Kasumi-1 (cell line): Measurements from ENCODE around the gene JAZF1.

Experiments
- DNase-seq, 2 experiments: peaks; one replicate each; lab custom pipeline; 2025; lab: John Stamatoyannopoulos, UW

Gene JAZF1

DNA sequence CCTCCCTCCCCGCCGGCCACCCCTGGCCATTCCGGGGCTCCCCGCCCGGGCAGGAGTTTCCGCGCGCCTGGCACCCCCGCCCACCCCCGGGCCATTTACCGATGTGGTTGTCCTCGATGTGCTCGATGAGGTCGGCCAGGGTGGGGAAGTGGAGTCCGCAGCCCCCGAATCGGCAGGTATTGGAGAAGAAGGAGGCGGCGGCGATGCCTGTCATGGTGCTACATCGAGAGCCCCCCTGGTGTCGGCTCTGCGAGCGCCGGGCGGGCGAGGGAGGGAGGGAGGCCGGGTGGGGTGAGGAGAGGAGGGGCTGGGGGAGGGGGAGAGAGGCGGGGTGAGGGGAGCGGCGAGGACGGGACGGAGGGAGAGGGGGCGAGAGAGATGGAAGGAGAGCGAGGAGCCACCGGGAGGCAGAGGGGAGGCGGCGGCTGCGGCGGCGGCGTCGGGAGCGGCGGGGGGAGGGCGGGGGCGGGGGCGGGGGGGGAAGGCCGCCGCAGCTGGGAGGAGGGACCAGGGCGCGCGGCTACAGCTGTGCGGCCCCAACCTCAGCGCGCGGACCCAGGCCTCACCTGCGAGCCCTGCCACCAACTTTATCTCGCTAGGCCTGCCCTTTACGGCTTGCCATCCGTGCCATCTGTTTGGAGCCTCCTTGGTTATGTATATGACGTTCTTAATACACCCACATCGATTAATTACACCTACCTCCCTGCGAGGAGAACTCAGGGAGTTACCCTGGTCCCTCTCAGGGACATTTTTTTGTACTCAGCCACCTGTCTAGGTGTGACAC lies at the start of gene JAZF1:
TSS of gene JAZF1 (minus strand) at position 432 of the 784 bp plus-strand sequence.
- DNase-seq: no peak

DNA sequence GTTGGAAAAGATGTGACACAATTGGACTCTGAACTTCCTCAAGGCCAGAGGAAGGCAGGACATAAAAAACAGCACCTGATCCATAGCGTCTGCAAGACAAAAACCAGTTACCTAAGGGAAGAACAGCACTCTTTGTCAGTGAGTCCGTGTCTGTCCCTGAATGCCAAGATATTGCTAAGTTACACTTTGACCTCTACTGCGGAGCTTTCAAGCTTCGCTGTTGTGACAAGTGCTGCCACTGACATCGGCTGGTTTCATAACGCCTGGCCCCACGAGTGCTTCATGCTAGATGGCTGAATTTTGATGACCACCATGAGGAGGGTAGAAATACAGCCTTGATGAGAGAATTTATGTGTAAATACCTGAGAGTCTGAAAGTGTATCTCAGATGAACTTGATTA lies 49.7 kb upstream of the JAZF1 start:
- DNase-seq: no peak

DNA sequence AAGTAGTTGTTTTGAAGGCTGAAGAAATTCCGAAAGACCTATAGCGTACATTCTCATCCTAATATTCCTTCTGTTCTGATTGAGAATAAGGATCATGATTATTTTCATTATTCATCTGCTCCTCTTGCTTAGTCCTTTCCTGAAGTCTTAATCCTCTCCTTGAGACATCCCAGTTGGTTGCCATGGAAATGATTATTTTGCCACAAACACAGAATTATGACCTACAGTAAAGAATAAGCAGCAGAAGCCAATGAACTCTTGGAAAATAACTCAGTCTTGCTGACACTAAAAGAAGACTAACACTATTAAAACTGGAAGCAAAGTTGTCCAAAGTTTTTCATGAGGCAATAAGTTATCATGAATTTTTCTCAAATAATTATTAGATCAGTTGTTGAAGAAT lies 47.8 kb upstream of the JAZF1 start:
- DNase-seq: no peak

GRCh38 chr7:28226003-28226402 lies 45.4 kb upstream of the JAZF1 start:
- DNase-seq: no peak

GRCh38 chr7:28225576-28225975 lies 45.0 kb upstream of the JAZF1 start:
- no peak for DNase-seq

- DNase-seq: no peak
Measured at GRCh38 chr7:28224675-28225074, 44.1 kb upstream of the JAZF1 start.

DNA sequence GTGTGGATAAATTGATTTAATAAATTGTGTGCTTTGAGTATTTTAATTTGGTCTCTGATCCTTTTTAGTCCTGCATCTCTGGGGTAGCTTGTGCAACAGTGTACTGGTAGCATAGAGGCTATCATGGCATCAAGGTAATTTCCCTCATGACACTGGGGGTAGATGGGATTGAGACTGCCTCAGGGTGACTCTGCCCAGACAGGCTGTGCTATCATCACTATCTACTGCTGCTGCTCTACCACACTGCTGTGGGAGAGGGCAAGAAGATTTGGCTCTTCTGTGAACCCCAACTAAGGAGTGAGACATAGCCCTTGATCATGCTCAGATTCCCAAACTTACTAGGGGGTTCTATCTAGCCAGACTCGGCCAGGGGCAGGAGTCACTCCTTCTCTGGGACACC lies 43.6 kb upstream of the JAZF1 start:
- no peak for DNase-seq

- no peak for DNase-seq
Measured at GRCh38 chr7:28222636-28223035, 42.0 kb upstream of the JAZF1 start.

GRCh38 chr7:28219793-28220192 lies 39.2 kb upstream of the JAZF1 start:
- DNase-seq: no peak

GRCh38 chr7:28217143-28217542 lies 36.5 kb upstream of the JAZF1 start:
- DNase-seq: no peak

DNA sequence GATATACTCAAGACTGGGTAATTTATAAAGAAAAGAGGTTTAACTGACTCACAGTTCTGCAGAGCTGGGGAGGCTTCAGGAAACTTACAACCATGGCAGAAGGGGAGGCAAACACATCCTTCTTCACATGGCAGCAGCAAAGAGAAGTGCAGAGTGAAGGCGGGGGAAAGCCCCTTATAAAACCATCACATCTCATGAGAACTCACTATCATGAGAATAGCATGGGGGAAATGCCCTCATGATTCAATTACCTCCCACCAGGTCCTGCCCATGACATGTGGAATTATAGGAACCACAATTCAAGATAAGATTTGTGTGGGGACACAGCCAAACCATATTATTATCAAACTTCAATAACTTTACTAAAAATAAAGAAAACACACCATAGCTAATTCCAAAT lies 30.4 kb upstream of the JAZF1 start:
- no peak for DNase-seq

DNA sequence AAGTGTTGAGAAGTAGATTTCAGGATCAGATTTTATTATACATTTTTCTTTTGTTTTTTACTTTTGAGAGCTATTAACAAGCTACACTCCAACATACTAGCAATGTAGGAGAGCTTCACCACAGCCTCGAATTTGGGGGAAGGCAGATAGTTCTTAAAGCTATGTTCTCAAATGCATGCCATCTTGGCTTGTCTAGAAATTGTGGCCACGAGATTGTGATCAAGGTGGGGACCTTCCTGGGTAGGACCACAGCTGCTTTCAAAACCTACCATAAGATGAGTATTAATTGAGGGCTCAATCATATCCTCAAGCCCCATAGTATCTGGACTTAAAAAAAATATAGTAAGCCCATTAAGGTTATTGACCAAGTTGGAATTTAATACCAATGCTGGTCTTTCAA lies 27.9 kb upstream of the JAZF1 start:
- DNase-seq: no peak

DNA sequence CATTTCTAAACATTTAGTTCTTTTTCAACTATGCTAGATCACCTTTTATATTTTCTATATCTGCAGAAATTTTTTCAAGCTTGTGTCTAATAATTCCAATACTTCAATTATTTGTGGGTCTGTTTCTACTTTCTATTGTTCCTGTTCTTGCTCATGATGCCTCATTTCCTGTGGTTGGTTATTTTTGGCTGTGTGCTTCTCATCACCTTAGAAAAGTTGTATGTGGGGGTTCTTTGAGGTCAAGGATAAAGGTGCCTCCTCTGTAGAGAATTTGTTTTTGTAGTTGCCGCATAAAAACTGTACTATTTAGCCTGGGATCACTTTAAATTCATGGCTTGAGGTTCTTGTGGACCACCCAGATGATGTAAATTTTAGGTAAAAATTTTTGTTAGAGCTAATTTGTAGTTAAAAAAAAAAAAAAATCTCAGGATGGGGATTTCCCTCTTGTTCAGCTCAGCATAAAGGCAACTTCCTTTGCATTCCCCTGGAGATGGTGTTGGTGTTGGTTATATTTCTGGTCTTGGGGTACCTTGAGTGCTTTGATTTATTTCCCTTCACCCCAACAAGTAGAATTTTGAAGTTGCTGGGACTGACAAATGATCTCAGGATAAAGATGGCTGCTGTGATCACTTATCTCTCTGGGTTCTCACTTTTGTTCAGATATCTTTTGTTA lies 27.0 kb upstream of the JAZF1 start:
- DNase-seq: no peak

GRCh38 chr7:28205506-28205905 lies 24.9 kb upstream of the JAZF1 start:
- no peak for DNase-seq

DNA sequence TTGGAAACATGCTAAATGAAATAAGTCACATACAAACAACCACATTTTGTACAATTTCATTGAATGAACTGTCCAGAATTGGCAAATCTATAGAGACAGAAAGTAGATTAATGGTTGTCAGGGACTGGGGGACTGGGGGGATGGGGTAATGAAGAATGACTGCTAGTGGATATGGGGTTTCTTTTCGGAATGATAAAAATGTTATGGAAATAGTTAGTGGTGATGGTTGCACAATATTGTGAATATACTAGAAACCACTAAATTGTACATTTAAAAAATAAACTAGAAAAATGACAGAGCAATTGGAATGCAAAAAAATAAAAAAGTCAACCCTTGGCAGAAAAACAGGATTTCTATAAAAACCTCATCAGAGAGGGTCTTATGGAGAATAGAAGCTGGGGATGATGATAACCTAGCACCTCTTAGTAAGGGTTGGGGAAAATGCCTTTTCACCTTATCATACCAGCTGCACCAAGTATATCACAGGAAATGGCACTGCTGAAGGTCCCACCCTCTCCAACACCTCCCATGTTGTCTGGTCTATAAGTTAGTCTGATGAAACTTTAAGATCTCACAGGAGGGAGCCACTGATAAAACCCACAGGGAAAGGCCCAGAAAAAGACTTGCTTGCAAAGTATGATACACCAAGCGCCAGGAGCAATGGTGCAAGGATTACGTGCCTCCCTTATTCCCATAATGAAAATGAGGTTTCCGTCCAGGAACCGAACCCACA lies 23.1 kb upstream of the JAZF1 start:
- no peak for DNase-seq

DNA sequence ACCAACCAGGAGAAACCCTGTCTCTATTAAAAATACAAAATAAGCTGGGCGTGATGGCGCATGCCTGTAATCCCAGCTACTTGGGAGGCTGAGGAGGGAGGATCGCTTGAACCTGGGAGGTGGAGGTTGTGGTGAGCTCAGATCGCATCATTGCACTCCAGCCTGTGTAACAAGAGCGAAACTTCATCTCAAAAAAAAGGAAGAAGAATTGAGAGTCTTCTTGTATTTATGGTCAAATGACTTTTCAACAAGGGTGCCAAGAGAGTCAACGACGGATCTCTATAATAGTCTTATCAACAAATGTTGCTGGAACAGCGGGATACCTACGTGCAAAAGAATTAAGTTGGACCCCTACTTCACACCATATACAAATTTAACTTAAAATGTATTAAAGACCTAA lies 21.6 kb upstream of the JAZF1 start:
- DNase-seq: no peak

- no peak for DNase-seq
Measured at GRCh38 chr7:28201131-28201530, 20.5 kb upstream of the JAZF1 start.

DNA sequence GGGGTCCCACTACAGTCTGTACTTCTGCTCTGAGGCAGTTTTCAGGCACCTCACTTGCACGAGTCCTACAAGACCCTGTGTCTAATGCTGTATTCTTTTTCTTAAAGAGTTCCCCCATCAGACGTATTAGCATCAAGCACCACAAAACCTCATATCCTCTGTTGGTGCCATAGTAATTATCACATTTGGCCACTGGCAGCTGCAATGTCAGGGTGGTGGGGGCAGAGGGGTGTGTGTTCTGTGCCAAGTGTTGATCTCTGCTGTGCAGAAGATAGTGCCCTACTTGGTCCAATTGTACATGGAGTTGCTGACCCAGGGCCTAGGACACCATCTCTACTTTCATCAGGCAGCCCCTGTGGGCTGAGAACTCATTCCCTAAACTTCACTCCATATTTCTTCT lies 20.0 kb upstream of the JAZF1 start:
- DNase-seq: no peak

DNA sequence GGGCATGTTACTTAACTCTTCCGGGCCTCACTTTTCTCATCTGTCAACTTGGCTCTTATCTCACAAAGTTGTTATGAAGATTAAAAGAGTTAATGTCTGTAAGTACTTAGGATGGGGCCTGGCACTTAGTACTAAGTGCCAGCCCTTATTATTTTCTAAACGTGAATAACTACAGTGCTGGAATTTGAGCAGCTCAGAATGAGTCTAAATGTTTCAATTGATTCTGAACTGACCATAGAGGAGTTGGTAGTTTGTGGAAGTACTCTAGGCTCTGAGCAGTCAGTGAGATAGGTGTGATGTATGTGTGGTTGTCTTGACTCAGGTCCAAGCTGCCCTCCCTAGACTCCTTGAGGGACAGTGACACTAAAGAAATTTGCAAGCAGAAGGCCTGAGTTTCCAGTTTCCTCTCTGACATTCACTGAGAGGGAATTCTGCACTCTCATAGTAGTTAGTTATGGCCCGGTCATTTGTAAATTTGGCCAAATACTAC lies 18.5 kb upstream of the JAZF1 start:
- no peak for DNase-seq

DNA sequence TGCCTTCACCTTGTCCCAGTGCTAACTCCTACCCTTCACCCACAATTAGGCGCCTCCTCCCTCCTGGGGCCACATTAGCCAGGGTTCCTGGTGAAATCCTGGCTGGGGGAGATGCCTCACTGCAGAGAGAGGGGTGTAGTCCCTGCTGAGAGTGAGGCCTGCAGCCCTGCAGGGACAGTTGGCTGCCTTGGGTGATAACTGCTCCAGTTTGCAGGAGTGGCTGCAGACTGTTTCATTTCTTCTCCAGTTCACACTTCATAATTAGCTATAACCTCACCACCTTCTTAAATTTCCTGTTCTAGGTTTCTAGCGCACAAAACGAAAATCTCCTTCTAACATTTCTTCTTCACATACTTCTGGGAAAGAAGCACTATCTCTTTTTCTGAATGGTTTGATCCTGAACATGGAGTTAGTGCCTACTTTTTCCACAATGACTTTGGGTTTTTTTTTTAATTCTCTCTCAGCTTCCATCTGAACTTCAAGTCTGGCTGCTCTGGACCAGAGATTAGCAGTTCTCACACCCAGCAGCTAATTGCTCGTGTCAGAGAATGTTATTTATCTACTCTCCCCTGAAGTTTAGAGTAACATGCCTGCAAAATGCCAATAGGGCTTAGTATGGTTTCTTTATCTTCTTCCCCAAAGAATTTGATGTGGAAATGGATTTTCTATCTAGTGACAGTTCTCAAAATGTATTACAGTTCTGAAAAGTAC lies 15.5 kb upstream of the JAZF1 start:
- no peak for DNase-seq

DNA sequence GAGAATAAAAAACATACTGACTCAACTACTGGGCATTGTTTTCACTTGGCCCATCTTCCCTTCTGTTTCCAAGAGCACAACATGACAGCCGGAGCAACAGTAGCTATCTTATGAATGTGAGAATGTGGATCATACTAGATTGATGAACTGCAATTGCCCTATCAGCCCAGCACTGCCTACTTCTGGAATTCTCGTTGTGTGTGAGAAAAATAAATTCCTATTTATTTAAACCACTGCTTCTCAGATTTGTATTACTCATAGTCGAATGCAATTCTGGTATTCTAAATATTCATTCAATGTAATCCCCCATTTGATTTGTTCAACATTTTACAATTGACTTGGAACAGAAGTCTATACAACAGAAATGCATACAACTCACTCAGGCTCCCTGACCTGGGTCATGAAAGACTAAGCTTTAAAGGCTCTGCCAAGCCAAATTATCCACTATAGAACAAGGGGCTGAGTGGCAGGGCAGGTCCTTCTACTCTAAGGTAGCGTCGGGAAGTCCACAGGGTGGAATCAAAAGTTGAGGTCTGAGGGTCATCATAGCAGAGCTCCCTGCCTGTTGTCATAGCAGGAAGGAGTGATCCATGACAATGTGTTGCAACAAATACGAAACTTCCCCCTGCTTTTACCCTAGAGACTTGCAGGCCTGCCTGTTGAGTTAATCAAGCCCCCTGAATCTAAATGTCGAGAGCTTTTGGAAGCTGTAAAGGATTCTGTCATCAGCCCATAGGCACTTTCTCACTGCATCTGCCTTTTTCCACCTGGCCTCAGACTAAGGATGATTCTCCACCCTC lies 12.4 kb upstream of the JAZF1 start:
- DNase-seq: no peak
